Measurements from ENCODE around the gene HOXA13.
A peak's percentile ranks its signal among the peaks of the same experiment; 100 is the strongest.

HOXA13 gene

GRCh38 chr7:27160546-27161213 is 39.2 kb downstream of the HOXA13 start (continued):
- peak; percentile 54; the same call in 1 of the 2 replicates for TF ChIP-seq ZSCAN30 (tag by site-specific recombination; IDR thresholded peaks at IDR 0.05)
- TF ChIP-seq CTCF (tag by site-specific recombination; IDR thresholded peaks at IDR 0.05) = peak; percentile 88
- TF ChIP-seq ZNF18 (tag by site-specific recombination; IDR thresholded peaks at IDR 0.05) = peak; percentile 31; the same call in 1 of the 2 replicates
- TF ChIP-seq ZNF138 (tag by site-specific recombination; IDR thresholded peaks at IDR 0.05; ENCODE audit: borderline replicate concordance) = no peak
- TF ChIP-seq YY1 (tag by site-specific recombination; IDR thresholded peaks at IDR 0.05) = peak; percentile 78
- TF ChIP-seq ZNF391 (tag by site-specific recombination; IDR thresholded peaks at IDR 0.05; ENCODE audit: borderline replicate concordance, low read depth) = peak; percentile 69; the same call in 1 of the 2 replicates
- no peak for TF ChIP-seq ZNF585B (tag by site-specific recombination; IDR thresholded peaks at IDR 0.05)
- TF ChIP-seq ZNF2 (tag by site-specific recombination; IDR thresholded peaks at IDR 0.05) = 0 out of 2 replicates have a peak, but pooled peaks have one; percentile 34
- no peak for TF ChIP-seq ZNF174 (tag by site-specific recombination; IDR thresholded peaks at IDR 0.05)
- TF ChIP-seq ZIC2 (tag by site-specific recombination; IDR thresholded peaks at IDR 0.05) = peak; percentile 20; the same call in 1 of the 2 replicates
- TF ChIP-seq ZNF518A (tag by site-specific recombination; conservative IDR thresholded peaks at IDR 0.05; ENCODE audit: low read depth) = no peak
- peak; percentile 62; the same call in 1 of the 2 replicates for TF ChIP-seq YY2 (tag by site-specific recombination; IDR thresholded peaks at IDR 0.05)
- TF ChIP-seq ZBTB26 (tag by site-specific recombination; optimal IDR thresholded peaks at IDR 0.05) = peak; percentile 77
- no peak for TF ChIP-seq SP3 (tag by site-specific recombination; IDR thresholded peaks at IDR 0.05)
- peak; percentile 94 for TF ChIP-seq ZNF654 (tag by site-specific recombination; IDR thresholded peaks at IDR 0.05; ENCODE audit: low read depth)
- no peak for TF ChIP-seq ZBTB21 (tag by site-specific recombination; IDR thresholded peaks at IDR 0.05)
- no peak for TF ChIP-seq SCRT2 (tag by site-specific recombination; IDR thresholded peaks at IDR 0.05)
